Smooth muscle cell (in vitro differentiated cells): ENCODE data around the gene TNIK. TPM values are rescaled to one million over a fixed set of nuclear protein-coding genes. Genes with fewer than 3 reads are reported as not detected.

Experiments used
- DNase-seq: peaks from one replicate; lab custom pipeline; 2025; ENCODE audit not compliant: unreplicated experiment; lab: John Stamatoyannopoulos, UW
- H2AFZ ChIP-seq: fragments of 200-600 bp; sonication (generic); 2 replicates; pipeline ENCODE4 v1.6.0; 2016; ENCODE audit warnings: antibody characterized with exemption, low read depth, mild to moderate bottlenecking
- H3F3A ChIP-seq: fragments of 200-600 bp; sonication (generic); 2 replicates; pipeline ENCODE4 v1.6.0; 2017; ENCODE audit warnings: antibody characterized with exemption, low read depth
- H3K27ac ChIP-seq: fragments of 200-600 bp; sonication (generic); 2 replicates; pipeline ENCODE4 v1.5.1; 2016; ENCODE audit warnings: low read depth, mild to moderate bottlenecking
- H3K27me3 ChIP-seq: fragments of 200-600 bp; sonication (generic); 2 replicates; pipeline ENCODE4 v1.6.1; 2016; ENCODE audit warnings: low read depth, mild to moderate bottlenecking
- H3K36me3 ChIP-seq: fragments of 200-600 bp; sonication (generic); 2 replicates; pipeline ENCODE4 v1.5.1; 2016; ENCODE audit warnings: low read depth
- H3K4me1 ChIP-seq: fragments of 200-600 bp; sonication (generic); 2 replicates; pipeline ENCODE4 v1.5.1; 2016; ENCODE audit warnings: low read depth
- H3K4me2 ChIP-seq: fragments of 200-600 bp; sonication (generic); 2 replicates; pipeline ENCODE4 v1.6.0; 2016; ENCODE audit warnings: mild to moderate bottlenecking
- H3K4me3 ChIP-seq: fragments of 200-600 bp; sonication (generic); 2 replicates; pipeline ENCODE4 v1.5.1; 2016; ENCODE audit warnings: mild to moderate bottlenecking
- H3K79me2 ChIP-seq: fragments of 200-600 bp; sonication (generic); 2 replicates; pipeline ENCODE4 v1.6.0; 2016; ENCODE audit warnings: low read depth, mild to moderate bottlenecking
- H3K9ac ChIP-seq: fragments of 200-600 bp; sonication (generic); 2 replicates; pipeline ENCODE4 v1.6.0; 2016; ENCODE audit warnings: low read depth
- H3K9me3 ChIP-seq: fragments of 200-600 bp; sonication (generic); replicated peaks from 2 replicates; pipeline ENCODE4 v1.5.1; 2016; ENCODE audit warnings: low read depth
- H4K20me1 ChIP-seq: fragments of 200-600 bp; sonication (generic); 2 replicates; pipeline ENCODE4 v1.6.0; 2016; ENCODE audit warnings: low read depth
- CTCF ChIP-seq: fragments of 200-600 bp; sonication (generic); IDR thresholded peaks from 2 replicates; pipeline ENCODE4 v1.5.1; 2017; ENCODE audit warnings: borderline replicate concordance, mild to moderate bottlenecking, antibody characterized with exemption; ENCODE audit not compliant: insufficient read depth, poor library complexity, severe bottlenecking
- WGBS: methylation state at CpG from one replicate; pipeline ENCODE4 v1.1.7; 2016; ENCODE audit warnings: low lambda C conversion rate; 5-methylcytosine and 5-hydroxymethylcytosine counted together
- polyA plus RNA-seq: library from polyadenylated mRNA; unstranded; fragments of >200 nt; fragmentation: Nextera tagmentation; extraction: Ambion mirVana; gene quantifications from 2 replicates; pipeline ENCODE4 v1.2.1, GENCODE V29; 2016
- total RNA-seq: library from RNA; depleted of rRNA; stranded (reverse); fragments of >200 nt; gene quantifications from 2 replicates; pipeline ENCODE4 v1.2.3, GENCODE V29; 2014

TNIK gene
- total and polyA plus RNA-seq, 2 experiments from 2014 or later, result 10.4 to 12.5 TPM

GRCh38 chr3:171456765-171457606, 3.2 kb downstream of the TNIK start:
- TF ChIP-seq CTCF, result no peak
- Histone ChIP-seq H3F3A (peaks cover 13% of the 10 kb centered on the region), H3K79me2 (peaks cover 54% of the 10 kb centered on the region), H3K4me2 (peak overlapping the region; percentile 94), H2AFZ (no peak overlapping the region), H3K36me3 (no peaks in the 10 kb centered on the region), H3K27me3 (no peaks in the 10 kb centered on the region), H3K4me1 (peaks cover 6% of the 10 kb centered on the region), H3K27ac (peak overlapping the region; percentile 24), H3K4me3 (peak overlapping the region; percentile 87), H3K9me3 (no peaks in the 10 kb centered on the region), H3K9ac (no peak overlapping the region), H4K20me1 (peaks cover 43% of the 10 kb centered on the region)
- DNase-seq, result no peak
- 47% methylated on average over 6 of the region's 6 CpGs for WGBS

- Histone ChIP-seq H3K79me2 (peaks cover 65% of the 10 kb centered on the region), H3K4me3 (no peak overlapping the region), H3K9ac (no peak overlapping the region), H3K27ac (no peak overlapping the region), H3K4me2 (no peak overlapping the region), H3K9me3 (no peaks in the 10 kb centered on the region), H3K27me3 (no peaks in the 10 kb centered on the region), H3K4me1 (no peaks in the 10 kb centered on the region), H3F3A (peaks cover 13% of the 10 kb centered on the region), H4K20me1 (peaks cover 54% of the 10 kb centered on the region), H2AFZ (no peak overlapping the region), H3K36me3 (no peaks in the 10 kb centered on the region)
- no peak for DNase-seq
- WGBS, result 63% methylated on average over 5 of the region's 5 CpGs
- no peak for TF ChIP-seq CTCF
Observed at GRCh38 chr3:171455603-171456550, 4.3 kb downstream of the TNIK start.

DNA sequence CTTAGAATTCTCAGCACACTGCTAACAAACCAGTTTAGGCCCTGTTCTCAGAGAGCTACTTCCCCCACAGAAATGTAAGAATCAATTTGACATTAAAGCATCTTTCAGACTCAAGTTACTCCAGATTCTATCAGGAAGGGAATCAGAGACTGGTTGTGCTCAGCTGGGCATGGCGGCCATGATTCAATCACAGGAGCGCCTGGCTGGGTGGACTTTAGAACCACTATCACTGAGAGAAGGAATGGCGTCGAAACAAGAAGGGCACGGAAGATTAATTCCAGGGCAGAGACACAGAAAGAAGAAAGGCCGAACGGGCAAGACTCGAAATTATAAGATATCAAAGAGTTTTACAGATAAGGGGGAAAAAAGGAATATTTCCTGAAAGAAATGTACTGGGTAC, 6.2 kb downstream of the TNIK start:
- DNase-seq, result no peak
- TF ChIP-seq CTCF, result no peak
- Histone ChIP-seq H3K79me2 (peaks cover 64% of the 10 kb centered on the region), H3K9ac (no peak overlapping the region), H3F3A (peaks cover 13% of the 10 kb centered on the region), H4K20me1 (peaks cover 57% of the 10 kb centered on the region), H3K4me2 (no peak overlapping the region), H3K9me3 (no peaks in the 10 kb centered on the region), H3K27me3 (no peaks in the 10 kb centered on the region), H3K27ac (peak overlapping the region; percentile 7), H3K36me3 (no peaks in the 10 kb centered on the region), H3K4me1 (no peaks in the 10 kb centered on the region), H3K4me3 (no peak overlapping the region), H2AFZ (no peak overlapping the region)
- WGBS, result 87% methylated on average over 8 of the region's 8 CpGs
